Measurements from ENCODE around the gene RANBP9. TPM values are rescaled to one million over a fixed set of nuclear protein-coding genes. Genes with fewer than 3 reads are reported as not detected.

RANBP9 gene
- total RNA-seq, 1 donor from 2014 or later: 55.4 TPM

GRCh38 chr6:13660273-13660672 is 51.4 kb downstream of the RANBP9 start:
- no peak overlapping the region for H3K4me3 Mint-ChIP-seq (ENCODE audit: unreplicated experiment)
- peaks cover 2% of the 10 kb centered on the region for H3K36me3 Mint-ChIP-seq (ENCODE audit: unreplicated experiment)
- TF ChIP-seq CTCF (IDR thresholded peaks at IDR 0.05): no peak
- peaks cover 38% of the 10 kb centered on the region for H3K4me1 Mint-ChIP-seq (ENCODE audit: unreplicated experiment)
- no peaks in the 10 kb centered on the region for H3K27me3 Mint-ChIP-seq (ENCODE audit: unreplicated experiment)
- DNase-seq (ENCODE audit: extremely low spot score, unreplicated experiment): no peak
- no peaks in the 10 kb centered on the region for H3K9me3 Mint-ChIP-seq (ENCODE audit: unreplicated experiment)
- no peak overlapping the region for H3K27ac Mint-ChIP-seq (ENCODE audit: unreplicated experiment)

GRCh38 chr6:13655700-13656099 is 55.9 kb downstream of the RANBP9 start:
- H3K36me3 Mint-ChIP-seq (ENCODE audit: unreplicated experiment): peaks cover 7% of the 10 kb centered on the region
- H3K27ac Mint-ChIP-seq (ENCODE audit: unreplicated experiment): no peak overlapping the region

GRCh38 chr6:13654496-13654895 is 57.1 kb downstream of the RANBP9 start:
- H3K4me3 Mint-ChIP-seq (ENCODE audit: unreplicated experiment): no peak overlapping the region
- H3K4me1 Mint-ChIP-seq (ENCODE audit: unreplicated experiment): peaks cover 26% of the 10 kb centered on the region
- H3K36me3 Mint-ChIP-seq (ENCODE audit: unreplicated experiment): peaks cover 14% of the 10 kb centered on the region
- no peak for TF ChIP-seq CTCF (IDR thresholded peaks at IDR 0.05)
- no peak overlapping the region for H3K27ac Mint-ChIP-seq (ENCODE audit: unreplicated experiment)
- DNase-seq (ENCODE audit: extremely low spot score, unreplicated experiment): no peak
- no peaks in the 10 kb centered on the region for H3K9me3 Mint-ChIP-seq (ENCODE audit: unreplicated experiment)
- no peaks in the 10 kb centered on the region for H3K27me3 Mint-ChIP-seq (ENCODE audit: unreplicated experiment)

More at GRCh38 chr6:13655700-13656099, 55.9 kb downstream of the RANBP9 start:
- H3K9me3 Mint-ChIP-seq (ENCODE audit: unreplicated experiment): no peaks in the 10 kb centered on the region
- H3K4me3 Mint-ChIP-seq (ENCODE audit: unreplicated experiment): no peak overlapping the region
- DNase-seq (ENCODE audit: extremely low spot score, unreplicated experiment): no peak
- no peaks in the 10 kb centered on the region for H3K27me3 Mint-ChIP-seq (ENCODE audit: unreplicated experiment)
- H3K4me1 Mint-ChIP-seq (ENCODE audit: unreplicated experiment): peaks cover 30% of the 10 kb centered on the region
- no peak for TF ChIP-seq CTCF (IDR thresholded peaks at IDR 0.05)

GRCh38 chr6:13653296-13653695 is 58.3 kb downstream of the RANBP9 start:
- H3K27ac Mint-ChIP-seq (ENCODE audit: unreplicated experiment): no peak overlapping the region
- H3K36me3 Mint-ChIP-seq (ENCODE audit: unreplicated experiment): peaks cover 18% of the 10 kb centered on the region
- no peaks in the 10 kb centered on the region for H3K9me3 Mint-ChIP-seq (ENCODE audit: unreplicated experiment)
- peaks cover 16% of the 10 kb centered on the region for H3K4me1 Mint-ChIP-seq (ENCODE audit: unreplicated experiment)
- TF ChIP-seq CTCF (IDR thresholded peaks at IDR 0.05): no peak
- H3K4me3 Mint-ChIP-seq (ENCODE audit: unreplicated experiment): no peak overlapping the region
- no peaks in the 10 kb centered on the region for H3K27me3 Mint-ChIP-seq (ENCODE audit: unreplicated experiment)
- DNase-seq (ENCODE audit: extremely low spot score, unreplicated experiment): no peak

GRCh38 chr6:13649393-13649792 is 62.2 kb downstream of the RANBP9 start:
- peaks cover 28% of the 10 kb centered on the region for H3K36me3 Mint-ChIP-seq (ENCODE audit: unreplicated experiment)
- no peak overlapping the region for H3K27ac Mint-ChIP-seq (ENCODE audit: unreplicated experiment)
- H3K4me1 Mint-ChIP-seq (ENCODE audit: unreplicated experiment): peaks cover 18% of the 10 kb centered on the region
- no peak overlapping the region for H3K4me3 Mint-ChIP-seq (ENCODE audit: unreplicated experiment)
- DNase-seq (ENCODE audit: extremely low spot score, unreplicated experiment): no peak
- H3K9me3 Mint-ChIP-seq (ENCODE audit: unreplicated experiment): no peaks in the 10 kb centered on the region
- H3K27me3 Mint-ChIP-seq (ENCODE audit: unreplicated experiment): no peaks in the 10 kb centered on the region
- no peak for TF ChIP-seq CTCF (IDR thresholded peaks at IDR 0.05)

Data from osteocyte (in vitro differentiated cells).